Nasal cavity respiratory epithelium epithelial cell of viscerocranial mucosa (primary cell): Measurements from ENCODE around the gene INSYN2A. TPM values are rescaled to one million over a fixed set of nuclear protein-coding genes. Genes with fewer than 3 reads are reported as not detected.

Experiments used
- total RNA-seq: library from RNA; depleted of rRNA; stranded (reverse); fragments of >200 nt; gene quantifications from 2 replicates; pipeline ENCODE4 v1.2.3, GENCODE V29; 2014

Gene INSYN2A, protein sequence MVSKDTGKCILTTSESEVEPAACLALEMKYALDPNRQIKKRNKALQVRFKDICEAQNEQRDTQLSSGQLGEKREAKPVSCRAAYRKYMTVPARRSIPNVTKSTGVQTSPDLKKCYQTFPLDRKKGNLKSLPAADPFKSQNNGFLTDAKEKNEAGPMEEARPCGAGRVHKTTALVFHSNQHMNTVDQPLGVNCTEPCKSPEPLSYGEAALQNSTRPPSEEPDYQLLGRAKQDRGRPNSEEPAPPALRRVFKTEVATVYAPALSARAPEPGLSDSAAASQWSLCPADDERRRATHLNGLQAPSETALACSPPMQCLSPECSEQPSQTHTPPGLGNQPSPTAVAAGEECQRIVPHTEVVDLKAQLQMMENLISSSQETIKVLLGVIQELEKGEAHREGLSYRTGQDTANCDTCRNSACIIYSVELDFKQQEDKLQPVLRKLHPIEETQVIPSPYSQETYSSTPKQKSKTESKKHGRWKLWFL
- under 0.01 and 0.07 TPM in 2 replicates for total RNA-seq

DNA sequence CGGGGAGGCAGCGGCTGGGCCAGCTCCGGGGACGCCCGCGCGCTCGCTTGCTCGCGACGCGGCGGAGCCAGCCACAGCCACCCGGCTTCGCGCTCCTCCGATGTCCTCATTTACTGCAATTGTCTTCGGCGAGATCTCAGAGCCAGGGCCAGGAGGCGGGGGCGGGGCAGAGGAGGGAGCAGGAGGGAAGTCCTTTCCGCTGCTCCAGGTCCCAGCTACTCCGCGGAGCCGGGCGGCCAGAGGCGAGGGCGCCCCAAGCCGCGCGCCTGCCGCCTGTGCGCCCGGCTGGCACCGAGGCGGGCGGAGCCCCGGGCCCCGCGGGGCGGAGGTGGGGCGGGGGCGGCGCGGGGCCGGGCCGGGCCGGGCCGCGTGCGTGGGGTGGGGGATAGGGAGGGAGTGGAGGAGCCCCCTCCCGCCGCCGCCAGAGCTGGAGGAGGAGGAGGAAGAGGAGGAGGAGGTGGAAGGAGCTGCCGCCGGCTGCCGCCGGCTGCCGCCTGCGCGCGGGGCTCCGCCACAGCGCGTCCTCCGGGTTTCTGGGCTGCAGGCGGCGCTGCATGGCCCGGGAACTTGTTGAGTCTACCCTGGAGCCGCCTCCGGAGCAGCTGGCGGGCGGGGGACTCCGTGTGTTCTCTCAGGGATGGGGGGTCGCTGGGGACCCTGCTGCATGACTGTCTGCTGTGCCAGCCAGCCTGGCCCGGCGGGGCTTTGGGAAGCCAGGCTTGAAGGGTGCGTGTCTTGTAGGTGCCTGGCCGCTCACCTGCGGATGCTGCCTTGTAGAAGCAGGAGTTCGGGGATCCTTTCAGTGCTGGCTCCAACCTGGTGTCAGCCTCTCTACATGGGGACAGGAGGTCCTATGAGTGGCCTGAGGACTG is at the start of gene INSYN2A:
Gene INSYN2A (minus strand): TSS at position 310 of the 872 bp plus-strand sequence. CDS start 20,196 bp downstream, outside the sequence.

